Tibial nerve (tissue), 4 donors: ENCODE measurements around the gene LKAAEAR1.

ENCODE experiments used
- EP300 ChIP-seq, 2 donors: sonication (generic); formaldehyde crosslinking; IDR thresholded peaks; one replicate each; pipeline ENCODE4 v1.6.1; 2017; ENCODE audit warnings: antibody characterized with exemption in 2 of 2, mild to moderate bottlenecking in 1 of 2
- POLR2A ChIP-seq, 2 donors: fragments of 450-650 bp; IDR thresholded peaks; one replicate each; pipeline ENCODE4 v1.6.1; 2017; ENCODE audit warnings: antibody characterized with exemption in 2 of 2, mild to moderate bottlenecking in 2 of 2, moderate library complexity in 2 of 2
- TF ChIP-seq, protein P1 (sequence below), 5 experiments: fragments of 200-600 bp in 3 of 5; fragments of 450-650 bp in 2 of 5; sonication (generic) in 3 of 5; IDR thresholded peaks; one replicate each; pipeline ENCODE4 v1.5.1; 2016 to 2019; ENCODE audit warnings: antibody characterized with exemption in 5 of 5, mild to moderate bottlenecking in 3 of 5, moderate library complexity in 2 of 5

DNA sequence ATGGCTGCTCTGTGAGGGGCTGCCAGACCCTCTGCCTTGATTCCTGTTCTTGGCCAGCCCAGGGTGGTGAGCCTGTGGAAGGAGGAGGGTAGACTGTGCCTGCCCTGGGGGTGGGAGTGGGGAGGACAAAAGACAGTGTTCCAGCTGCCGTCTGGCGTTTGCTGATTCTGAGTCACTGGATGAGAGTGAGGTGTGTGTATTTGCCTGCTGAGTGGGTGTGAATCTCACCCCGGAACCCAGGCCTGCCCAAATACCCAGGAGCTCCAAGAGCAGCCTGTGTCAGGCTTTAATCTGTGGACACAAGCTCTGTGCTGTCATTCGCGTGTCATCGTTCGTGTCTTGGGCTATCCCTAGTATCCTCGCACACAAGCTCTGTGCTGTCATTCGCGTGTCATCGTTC, 2.6 kb upstream of the LKAAEAR1 start:
- TF ChIP-seq POLR2A (IDR thresholded peaks at IDR 0.05): no peak
- TF ChIP-seq, protein P1, sequence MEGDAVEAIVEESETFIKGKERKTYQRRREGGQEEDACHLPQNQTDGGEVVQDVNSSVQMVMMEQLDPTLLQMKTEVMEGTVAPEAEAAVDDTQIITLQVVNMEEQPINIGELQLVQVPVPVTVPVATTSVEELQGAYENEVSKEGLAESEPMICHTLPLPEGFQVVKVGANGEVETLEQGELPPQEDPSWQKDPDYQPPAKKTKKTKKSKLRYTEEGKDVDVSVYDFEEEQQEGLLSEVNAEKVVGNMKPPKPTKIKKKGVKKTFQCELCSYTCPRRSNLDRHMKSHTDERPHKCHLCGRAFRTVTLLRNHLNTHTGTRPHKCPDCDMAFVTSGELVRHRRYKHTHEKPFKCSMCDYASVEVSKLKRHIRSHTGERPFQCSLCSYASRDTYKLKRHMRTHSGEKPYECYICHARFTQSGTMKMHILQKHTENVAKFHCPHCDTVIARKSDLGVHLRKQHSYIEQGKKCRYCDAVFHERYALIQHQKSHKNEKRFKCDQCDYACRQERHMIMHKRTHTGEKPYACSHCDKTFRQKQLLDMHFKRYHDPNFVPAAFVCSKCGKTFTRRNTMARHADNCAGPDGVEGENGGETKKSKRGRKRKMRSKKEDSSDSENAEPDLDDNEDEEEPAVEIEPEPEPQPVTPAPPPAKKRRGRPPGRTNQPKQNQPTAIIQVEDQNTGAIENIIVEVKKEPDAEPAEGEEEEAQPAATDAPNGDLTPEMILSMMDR (IDR thresholded peaks at IDR 0.05): no peak
- no peak for TF ChIP-seq EP300 (IDR thresholded peaks at IDR 0.05)
